GM12878 (cell line): ENCODE measurements around the gene BLCAP.

Experiments
- FOS ChIP-seq: IDR thresholded peaks from 3 replicates; pipeline ENCODE4 v1.6.1; 2011; ENCODE audit warnings: borderline replicate concordance; ENCODE audit not compliant: insufficient read length; ENCODE audit errors: extremely low read depth
- KDM1A ChIP-seq: fragments of 200-600 bp; sonication (generic); IDR thresholded peaks from 2 replicates; pipeline ENCODE4 v1.6.1; 2016; ENCODE audit warnings: borderline replicate concordance
- NR2F1 ChIP-seq: fragments of 450-650 bp; conservative IDR thresholded peaks from 2 replicates; pipeline ENCODE4 v1.6.1; 2017; ENCODE audit warnings: mild to moderate bottlenecking

- no peak for TF ChIP-seq NR2F1
- no peak for TF ChIP-seq FOS
- no peak for TF ChIP-seq KDM1A
Observed at GRCh38 chr20:37502654-37503053, 25.0 kb downstream of the BLCAP start.
